SIG-M5 treated with dmso at 0.1 percent for 504 hours (cell line): ENCODE measurements around the gene PSMB7.

Experiments
- DNase-seq: peaks from one replicate; lab custom pipeline; 2025; ENCODE audit not compliant: unreplicated experiment; lab: John Stamatoyannopoulos, UW

PSMB7 gene

DNA sequence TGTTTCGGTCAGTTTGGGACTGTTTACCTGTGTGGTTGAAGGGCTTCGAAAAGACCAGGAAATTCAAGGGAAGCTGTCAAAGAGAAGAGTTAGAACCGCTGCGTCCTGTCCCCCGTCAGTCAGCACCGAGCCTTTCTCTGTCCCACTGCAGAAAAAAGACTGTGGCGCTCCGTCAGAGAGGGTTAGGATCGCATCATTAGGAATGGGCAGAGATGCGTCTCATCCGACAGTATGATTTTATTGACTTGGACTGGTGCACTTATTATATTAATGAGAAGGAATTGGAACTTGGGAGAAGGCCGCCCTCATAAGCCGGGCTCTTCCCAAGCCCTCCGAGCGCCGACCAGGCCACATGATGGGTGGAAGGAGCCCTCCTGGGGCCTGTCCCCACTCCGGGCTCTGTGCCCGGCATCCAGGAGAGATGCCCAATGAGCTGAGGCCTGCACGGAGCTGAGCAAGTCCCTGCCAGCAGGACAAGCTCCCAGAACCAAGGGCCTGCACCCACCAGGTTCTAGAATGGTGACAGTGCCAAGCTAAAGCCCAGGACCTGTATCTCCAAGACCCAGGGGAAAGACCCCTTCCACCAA is 85.9 kb downstream of the PSMB7 start:
- DNase-seq: no peak

DNA sequence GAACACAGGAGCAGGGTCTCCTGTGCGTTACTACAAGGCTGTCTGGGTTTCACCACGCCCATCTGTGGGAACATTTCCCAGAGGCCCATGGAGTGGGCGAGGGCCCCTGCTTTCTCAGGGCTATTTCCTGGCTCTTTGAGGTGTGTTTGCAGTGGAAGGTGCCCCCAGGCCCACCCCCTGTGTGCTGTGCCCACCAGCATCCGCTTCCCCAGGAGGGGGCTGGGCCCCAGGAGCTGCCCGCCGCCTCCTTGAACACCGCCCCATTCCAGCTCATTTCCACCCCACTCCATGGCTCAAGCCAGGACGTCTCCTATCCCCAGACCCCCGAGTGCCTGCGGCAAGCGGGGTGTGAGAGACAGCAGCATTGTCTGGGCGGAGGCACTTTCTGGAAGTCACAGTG is 87.0 kb downstream of the PSMB7 start:
- DNase-seq: no peak

DNA sequence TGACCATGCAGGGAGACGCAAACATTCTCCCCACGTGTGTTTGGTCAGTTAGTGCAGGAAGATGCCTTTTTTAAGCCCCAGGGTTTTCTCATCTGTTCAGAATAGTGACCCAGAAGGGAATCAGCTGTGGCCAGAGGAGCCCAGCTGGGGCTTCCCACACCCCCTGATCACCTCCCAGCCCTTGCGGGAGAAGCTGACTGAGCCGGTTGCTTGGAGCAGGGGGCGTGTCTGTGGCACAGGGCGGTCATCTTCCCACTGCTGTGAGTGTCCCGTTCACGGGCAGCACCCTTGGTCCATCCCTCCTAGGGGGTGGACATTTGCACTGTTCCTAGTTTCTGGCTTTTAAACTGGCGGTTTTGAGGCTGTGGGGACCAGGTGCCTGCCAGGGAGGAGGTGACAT is 87.8 kb downstream of the PSMB7 start:
- no peak for DNase-seq

- no peak for DNase-seq
These were observed 88.9 kb downstream of the PSMB7 start for GRCh38 chr9:124326378-124326777.

- DNase-seq: no peak
These were observed 89.4 kb downstream of the PSMB7 start for GRCh38 chr9:124325816-124326215.

DNA sequence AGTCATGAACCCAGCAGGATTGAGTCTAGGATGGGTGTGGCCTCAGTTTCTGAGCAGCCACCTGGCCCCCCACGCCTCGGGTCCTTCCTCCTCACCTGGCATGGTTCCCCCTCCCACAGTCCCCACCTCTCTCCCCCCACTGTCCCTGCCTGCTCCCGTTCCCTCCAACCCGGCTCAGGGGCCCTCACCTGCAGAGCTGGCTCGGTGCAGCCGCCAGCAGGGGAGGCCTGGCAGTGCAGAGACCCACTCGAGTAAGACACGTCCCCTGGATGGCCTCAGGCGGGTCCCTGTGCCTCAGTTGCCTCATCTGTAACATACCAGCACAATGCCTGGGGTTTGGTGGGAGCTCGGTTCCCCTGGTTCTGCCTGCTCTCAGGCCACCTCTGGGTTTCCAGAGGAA is 91.3 kb downstream of the PSMB7 start:
- DNase-seq: no peak

DNA sequence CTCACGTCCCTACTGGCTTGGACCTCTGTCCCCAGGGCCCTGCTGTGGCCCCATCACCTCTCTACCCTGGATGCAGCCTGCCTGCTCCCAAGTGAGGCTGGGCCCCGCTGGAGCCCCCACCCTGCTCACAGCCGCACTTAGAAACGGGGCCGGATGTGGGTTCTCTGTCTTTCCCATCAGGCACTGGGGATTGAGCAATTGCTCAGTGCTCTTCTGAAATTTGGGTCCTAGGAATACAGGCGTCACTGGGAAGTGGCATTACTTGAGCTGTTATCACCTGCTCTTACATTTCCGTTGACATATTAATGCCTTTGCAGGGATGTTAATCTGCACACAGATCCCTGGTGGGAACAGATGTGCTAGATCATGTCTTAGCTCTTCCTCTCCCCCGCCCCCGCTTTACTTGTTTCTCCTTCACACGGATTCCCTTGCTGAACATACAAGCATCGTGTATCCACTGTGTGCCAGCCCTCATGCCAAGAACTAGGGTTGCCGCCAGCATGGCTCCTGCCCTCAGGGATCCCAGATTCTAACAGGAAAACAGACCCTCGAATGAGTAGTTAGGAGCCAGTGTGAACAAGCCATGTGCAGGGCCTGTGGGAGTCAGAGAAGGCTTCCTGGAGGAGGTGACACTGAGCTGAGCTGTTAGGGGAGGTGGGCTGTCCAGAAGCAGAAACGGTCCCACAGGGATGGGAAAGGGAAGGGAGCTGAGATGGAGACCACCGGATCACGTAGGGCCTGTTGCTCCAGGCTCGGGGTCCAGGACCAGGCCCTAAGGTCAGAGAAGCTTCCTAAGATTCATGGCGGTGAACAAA is 92.4 kb downstream of the PSMB7 start:
- DNase-seq: peak; percentile 90

- DNase-seq: no peak
These were observed 93.3 kb downstream of the PSMB7 start for GRCh38 chr9:124321935-124322334.

GRCh38 chr9:124321416-124321815 is 93.8 kb downstream of the PSMB7 start:
- DNase-seq: no peak

DNA sequence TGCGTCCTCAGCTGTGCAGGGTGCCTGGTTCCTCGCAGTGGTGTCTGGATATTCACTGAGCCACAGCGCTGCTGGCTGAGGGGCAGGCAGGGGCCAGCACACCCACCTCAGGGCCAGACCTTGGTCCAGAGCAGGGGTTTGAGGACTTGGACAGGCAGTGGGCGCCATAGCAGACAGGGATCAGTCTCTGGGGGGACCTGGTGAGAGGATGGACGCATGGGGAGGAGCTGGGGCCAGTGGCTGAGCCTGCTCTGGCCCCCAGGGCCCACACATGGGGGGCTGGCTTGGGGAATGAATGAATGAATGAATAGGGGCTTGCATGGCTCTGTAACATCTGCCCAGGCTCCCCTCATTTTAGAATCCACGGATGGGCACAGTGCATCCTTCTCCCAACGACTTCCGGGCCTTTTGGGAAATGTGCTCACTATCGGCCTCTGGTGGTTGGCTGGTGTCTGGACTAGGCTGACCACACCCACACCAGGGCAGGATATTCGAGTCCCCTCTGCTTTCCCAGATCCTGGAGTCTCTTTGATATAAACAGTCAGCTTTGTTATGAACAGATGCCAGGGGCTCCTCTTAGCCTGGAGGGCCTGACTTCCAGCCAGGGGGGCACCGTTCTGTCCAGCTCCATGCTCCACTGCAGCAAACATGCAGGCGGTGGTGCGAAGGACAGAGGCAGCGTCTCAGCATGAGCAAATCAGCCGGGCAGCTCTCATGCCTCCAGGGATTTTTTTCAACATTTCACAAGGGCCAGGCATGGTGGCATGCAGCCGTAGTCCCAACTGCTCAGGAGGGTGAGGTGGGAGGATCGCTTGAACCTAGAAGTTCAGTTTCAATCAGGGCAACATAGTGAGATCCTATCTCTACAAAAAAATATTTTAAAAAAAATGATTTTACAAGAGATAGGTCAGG is 94.9 kb downstream of the PSMB7 start:
- DNase-seq: peak; percentile 40

GRCh38 chr9:124315882-124316281 is 99.4 kb downstream of the PSMB7 start:
- DNase-seq: no peak

- DNase-seq: no peak
These were observed 101.3 kb downstream of the PSMB7 start for GRCh38 chr9:124313940-124314339.

DNA sequence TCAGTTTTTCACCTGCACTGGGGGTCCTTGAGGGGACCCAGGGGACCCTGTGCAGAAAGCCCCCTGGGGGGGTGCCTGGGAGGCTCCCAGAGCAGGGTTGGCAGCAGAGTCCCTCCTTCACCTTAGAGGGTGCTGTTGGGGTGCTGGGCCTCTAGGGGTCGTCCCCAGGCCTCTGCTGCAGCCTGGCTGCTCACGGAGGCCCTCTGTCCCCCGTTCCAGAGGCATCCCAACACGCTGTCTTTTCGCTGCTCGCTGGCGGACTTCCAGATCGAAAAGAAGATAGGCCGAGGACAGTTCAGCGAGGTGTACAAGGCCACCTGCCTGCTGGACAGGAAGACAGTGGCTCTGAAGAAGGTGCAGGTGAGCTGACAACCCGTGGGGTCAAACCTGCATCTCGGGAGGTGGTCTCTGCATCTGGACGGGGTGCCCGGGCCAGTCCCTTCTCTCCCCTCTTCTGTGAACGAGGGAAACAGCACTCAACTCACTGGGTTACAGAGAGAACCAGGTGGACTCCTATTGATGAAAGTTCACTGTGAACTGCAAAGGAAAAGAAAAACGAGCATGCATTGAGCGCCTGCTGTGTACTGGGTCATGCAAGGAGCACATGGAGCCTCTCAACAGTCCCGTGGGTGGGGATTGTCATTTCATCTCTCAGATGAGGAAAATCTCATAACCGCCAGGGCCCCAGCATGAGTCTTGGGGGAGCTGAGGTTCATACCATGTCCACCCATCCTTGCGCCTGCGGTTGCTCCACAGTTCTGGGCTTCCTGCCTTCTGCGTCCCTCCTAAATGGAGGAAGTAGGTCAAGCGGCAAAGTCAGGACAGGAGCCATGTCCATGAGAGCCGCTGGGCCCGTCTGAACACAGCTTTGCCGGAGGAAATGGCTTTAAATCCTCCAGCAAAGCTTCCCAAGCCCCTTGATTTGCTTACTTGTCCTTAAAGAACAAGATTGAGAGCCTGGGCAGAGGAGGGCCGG is 102.7 kb downstream of the PSMB7 start:
- no peak for DNase-seq

DNA sequence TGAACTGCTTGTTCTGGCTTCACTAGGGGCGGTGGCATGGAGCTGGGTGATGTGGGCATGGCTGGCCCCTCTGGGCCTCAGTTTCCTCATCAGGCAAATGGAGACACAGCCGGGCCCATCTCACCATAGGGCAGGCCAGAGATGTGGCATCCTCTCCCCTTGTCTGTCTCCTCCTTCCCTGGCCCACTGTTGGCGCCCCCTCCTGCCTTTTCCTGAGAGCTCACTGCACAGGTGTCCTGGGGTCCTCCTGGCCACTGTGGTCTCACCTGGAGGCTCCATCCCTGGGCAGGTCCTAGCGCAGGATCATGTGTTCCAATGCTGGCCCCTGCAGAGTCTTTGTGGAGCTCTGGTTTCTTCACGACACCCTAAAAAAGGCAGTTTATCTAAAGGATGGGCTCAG is 104.0 kb downstream of the PSMB7 start:
- no peak for DNase-seq

DNA sequence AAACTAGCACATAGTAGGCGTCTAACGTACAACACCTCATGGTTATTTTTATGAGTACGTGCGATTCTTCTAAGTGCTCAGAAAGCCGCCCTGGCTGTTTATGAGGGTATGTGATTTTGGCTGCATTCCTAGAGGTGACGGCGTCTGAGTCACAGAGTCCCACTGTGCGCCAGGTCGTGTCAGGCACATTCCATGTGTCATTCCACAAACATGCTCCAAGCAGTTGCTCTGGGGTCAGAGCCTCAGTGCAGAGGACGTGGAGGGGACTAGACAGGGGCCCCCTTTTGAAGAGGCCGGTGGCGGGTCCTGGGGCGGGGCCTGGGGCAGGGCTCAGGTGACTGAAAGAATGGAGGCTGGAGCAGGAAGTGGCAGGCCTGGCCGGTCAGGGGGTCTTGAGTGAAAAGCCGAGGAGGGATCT is 105.6 kb downstream of the PSMB7 start:
- DNase-seq: no peak

DNA sequence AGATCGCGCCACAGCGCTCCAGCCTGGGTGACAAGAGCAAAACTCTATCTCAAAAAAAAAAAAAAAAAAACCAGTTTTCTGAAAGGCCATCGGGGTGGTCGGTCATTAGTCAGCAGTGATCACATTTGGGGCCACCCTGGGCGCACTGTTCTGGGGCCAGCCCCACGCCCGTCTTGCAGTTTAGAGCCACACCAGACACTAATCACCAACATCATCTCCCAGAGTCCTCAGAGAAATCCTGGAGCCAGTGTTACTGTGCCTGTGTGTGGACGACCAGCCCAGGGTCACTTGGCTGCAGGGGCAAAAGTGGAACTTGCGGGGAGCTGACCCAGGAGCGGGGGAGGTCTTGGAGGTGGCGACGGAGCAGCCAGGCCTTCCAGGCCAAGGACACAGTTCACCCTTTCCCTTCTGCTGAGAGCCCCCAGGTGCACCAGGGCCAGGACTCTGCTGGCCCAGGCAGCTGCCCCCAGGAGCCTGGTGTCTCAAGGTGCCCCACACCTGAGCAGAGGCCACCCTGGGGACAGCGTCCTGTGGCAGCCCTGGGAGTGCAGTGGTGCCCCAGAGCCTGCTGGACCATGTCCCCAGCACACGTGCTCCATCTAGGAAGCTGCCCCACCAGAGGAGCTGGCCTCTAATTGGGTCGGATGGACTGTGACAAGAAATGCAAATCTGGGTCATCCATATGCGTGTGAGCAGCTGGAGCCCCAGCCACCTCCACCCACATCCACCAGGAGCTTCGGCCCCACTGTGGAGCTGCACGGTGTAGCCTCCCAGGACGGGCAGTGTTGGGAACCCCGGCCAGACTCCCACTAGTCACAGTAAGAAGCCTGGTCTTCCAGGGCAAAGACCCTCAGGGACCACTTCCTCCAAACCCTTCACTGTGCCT is 106.4 kb downstream of the PSMB7 start:
- no peak for DNase-seq

DNA sequence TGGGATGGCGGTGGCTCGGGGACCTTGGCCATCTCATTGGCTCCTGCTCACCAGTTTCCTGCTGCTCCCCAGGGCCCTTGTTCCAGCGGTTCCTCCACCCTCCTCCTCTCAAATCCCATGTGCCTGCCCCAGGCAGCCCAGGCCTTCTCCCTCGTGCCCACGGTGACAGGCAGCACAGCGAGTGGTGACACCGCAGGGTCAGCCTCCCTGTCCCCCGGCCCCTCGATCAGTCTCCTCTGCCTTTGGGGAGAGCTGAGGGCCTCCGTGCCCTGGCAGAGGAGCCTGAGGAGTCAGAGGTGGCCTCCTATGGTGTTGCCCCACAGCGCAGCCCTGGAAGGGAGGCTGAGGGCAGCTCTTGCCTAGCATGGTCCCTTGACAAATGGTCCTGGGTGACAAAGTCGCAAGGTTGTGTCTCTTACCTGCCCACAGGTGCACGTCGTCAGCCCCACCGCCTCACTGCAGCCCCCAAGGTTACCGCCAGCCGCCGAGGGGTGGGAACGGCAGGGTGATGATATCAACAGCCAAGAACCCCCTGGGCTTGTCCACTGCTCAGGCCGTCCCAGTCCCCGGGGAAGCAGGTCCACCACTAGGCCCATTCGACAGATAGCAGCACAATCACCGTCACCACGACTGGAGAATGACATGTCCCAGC is 107.7 kb downstream of the PSMB7 start:
- DNase-seq: no peak

GRCh38 chr9:124306098-124306735 is 109.0 kb downstream of the PSMB7 start:
- peak; percentile 9 for DNase-seq

DNA sequence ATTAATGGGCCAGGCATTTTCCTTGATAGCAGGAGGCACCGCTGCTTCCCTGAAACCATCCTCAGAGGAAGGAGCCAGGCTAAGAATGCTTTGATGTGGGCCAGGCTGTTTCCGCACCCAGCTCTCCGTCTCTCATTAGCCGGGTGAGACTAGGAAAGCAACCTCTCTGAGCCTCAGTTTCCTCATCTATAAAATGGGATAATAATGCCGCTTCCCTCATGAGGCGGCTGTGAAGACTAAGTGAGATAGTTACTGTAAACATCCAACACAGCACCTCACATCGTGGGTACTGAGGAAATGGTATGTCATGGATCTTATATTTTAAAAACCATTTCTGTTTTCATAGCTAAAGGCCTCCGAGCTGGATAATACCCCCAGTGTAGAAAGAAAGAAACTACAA is 111.0 kb downstream of the PSMB7 start:
- no peak for DNase-seq
